SH-SY5Y (cell line): ENCODE data around the gene DAAM1.

ENCODE experiments used
- GATA2 ChIP-seq: IDR thresholded peaks from 2 replicates; pipeline ENCODE4 v1.6.1; 2011; ENCODE audit warnings: mild to moderate bottlenecking, low read depth, low read length
- GATA3 ChIP-seq: IDR thresholded peaks from 2 replicates; pipeline ENCODE4 v1.6.1; 2011; ENCODE audit warnings: low read depth, mild to moderate bottlenecking, low read length, moderate library complexity

DAAM1 gene

DNA sequence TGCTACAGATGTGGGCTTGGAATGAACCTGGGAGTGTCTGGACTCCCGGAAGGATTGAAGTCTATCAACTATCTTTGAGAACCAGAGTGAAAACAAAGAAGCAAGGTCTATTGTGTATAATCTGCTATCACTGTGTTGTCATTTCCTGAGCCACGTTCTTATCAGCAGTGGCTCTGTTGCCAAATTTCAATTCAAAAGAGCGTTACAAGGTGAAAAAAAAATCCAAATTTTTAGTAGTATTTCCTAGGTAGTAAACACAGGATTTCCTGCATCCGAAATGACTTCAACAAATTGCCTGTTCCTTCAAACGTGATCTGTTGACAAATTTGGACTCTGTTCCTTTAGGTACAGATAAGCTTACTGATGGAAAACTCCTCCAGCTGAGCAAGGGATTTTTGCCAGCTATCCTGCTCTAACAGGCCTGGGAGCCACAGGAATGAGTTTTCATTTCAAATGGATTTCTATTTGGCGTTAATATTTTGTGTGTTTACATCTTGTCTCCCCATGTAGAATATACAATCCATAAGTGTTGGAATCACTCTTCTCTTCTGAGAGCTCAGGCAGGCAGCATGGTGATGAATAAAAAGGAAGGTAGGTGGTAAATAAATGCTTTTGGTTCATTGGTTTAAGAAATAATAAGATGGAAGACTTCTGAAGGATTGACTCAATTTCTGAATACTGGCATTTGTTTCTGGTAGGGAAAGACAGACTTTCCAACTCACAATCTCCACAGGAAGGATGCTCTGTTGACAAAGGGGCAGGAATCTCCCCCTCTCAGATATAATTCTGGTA is 218.2 kb downstream of the DAAM1 start:
- TF ChIP-seq GATA3 (no peak), GATA2 (no peak)

DNA sequence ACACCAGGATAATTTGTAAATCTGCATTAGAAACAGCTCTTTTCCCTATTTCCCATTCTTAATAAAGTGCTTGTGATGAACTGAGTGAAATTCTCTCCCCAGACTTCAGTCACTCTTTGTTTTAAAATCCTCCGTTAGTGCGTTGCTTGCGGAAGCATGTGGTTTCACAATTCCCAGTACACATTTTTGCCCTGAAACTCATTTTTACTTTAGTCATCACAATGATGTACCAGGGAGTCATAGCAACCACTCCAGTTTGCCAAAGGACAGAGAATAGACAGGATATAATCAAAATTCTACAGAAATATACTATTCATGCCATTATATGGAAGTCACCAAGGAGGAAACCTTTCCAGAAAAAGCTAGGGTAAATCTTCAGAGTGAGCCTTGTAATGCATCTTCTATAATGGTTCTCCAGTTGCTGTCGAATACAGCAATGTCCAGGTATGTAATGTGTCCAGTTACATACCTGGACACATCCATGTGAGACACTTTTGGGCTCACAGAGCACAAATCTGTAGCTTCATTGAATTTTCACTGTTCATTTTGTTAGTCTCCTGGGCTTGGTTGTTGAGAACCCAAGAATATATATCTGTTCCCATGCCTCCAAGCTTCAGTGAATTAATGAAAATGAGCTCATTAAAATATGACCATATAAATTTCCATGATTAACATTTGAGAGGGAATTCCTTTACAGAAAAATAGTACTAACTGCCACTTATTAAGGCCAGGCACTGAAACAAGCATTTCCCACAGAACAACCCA is 219.0 kb downstream of the DAAM1 start:
- no peak for TF ChIP-seq GATA3

DNA sequence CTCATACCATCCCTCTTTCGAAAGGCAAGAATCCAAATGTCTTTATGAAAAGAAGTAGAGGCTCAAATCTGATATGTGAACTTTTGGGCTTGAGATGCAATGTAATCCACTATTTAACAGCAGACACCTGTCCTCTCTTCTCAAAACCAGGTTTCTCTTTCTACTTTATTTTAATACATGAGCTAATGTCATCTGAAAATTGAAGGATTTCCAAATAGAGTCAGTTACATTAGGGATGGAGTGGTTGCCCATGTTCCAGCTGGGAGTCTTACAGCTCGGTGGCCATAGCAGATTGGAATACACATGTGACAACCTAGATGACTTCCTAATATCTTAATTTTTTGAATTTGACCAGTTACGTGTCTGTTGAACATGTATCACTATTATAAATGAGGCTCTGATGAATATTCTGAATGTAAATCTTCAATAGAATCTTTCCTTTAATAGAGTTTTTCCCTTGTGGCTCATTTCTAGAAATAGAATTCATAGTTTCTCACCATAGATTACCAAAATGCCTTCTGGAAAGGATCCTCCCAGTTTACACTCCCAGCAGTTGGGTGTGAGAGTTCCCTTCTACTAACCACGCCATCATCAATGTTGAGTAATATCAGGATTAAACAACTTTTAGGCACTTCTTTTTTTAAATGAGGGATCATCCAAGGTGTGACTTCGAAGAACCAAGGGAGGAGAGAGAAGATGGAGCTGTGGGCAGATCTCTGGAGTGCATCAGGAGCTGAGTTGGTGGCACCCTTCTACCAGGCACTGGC is 227.6 kb downstream of the DAAM1 start:
- no peak for TF ChIP-seq GATA2
- TF ChIP-seq GATA3: no peak

DNA sequence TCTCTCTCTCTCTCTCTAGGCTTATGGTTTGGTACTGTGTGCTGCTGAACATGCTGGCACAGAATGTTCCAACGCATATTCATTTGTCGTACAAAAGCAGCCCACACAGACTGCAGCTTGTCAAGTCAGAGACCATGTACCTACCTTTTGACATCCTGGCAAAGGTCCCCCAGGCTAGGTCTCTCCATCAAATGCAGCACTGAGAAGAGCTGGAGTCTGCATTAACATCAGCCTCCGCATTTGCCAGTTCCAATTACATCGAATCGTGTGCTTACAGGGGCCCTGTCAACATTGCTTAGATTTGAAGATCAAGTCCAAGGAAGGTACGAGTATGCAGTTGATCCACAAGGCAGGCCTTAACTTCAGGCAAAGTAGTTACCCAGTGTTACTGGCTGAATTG is 228.8 kb downstream of the DAAM1 start:
- TF ChIP-seq GATA2: no peak
- TF ChIP-seq GATA3: no peak

DNA sequence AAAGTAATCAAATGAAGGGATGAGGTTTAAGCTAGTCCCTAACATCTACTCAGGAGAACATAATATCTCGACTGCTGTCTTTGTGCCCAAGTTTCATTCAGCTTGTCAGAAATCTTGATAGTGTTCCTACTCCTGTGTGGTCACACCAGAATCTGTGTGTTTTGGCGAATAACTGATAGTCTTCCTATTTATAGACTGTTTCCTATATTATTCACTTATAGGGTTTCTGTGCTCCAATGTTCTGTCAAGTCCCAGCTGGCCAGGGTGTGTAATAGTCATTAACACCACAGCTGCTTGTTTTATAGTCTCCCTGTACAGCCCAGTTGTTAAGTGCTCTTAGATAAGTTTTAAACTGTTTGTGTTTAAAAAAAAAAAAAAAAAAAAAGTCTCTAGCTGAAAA is 230.8 kb downstream of the DAAM1 start:
- TF ChIP-seq GATA2: no peak
- no peak for TF ChIP-seq GATA3
